Retinal pigment epithelial cell (primary cell): ENCODE data around the gene WNT3.

Source experiments
- DNase-seq: peaks from one replicate; pipeline ENCODE4 v3.0.0-alpha.2; 2010; ENCODE audit warnings: low read depth
- H3K4me3 ChIP-seq: 2 replicates; pipeline ENCODE4 v1.5.1; 2011; ENCODE audit warnings: mild to moderate bottlenecking, low read length, control low read depth, moderate library complexity
- CTCF ChIP-seq: conservative IDR thresholded peaks from 2 replicates; pipeline ENCODE4 v1.5.1; 2011; ENCODE audit warnings: low read depth, low read length, control low read depth, inconsistent platforms

The WNT3 gene

GRCh38 chr17:46792071-46792470 is 26.4 kb downstream of the WNT3 start:
- H3K4me3 ChIP-seq: no peak overlapping the region
- no peak for TF ChIP-seq CTCF
- no peak for DNase-seq

DNA sequence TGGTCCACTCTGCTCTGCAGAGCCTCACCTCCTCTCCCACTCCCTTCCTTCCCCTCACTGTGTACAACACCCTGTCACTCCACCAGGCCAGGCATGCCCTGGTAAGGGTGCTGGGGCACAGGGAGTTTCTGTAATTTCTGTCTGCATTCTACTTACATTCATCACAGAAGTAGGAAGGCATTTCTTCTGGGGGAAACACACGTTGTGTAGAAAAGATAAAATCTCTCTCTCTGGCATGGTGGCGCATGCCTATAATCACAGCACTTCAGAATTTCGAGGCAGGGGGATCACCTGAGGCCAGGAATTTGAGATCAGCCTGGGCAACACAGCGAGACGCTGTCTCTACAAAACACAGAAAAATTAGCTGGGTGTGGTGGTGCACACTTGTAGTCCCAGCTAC is 27.0 kb downstream of the WNT3 start:
- TF ChIP-seq CTCF: no peak
- no peak for DNase-seq
- H3K4me3 ChIP-seq: no peak overlapping the region

- DNase-seq: no peak
- TF ChIP-seq CTCF: no peak
- no peak overlapping the region for H3K4me3 ChIP-seq
Measured at GRCh38 chr17:46790216-46790615, 28.3 kb downstream of the WNT3 start.

DNA sequence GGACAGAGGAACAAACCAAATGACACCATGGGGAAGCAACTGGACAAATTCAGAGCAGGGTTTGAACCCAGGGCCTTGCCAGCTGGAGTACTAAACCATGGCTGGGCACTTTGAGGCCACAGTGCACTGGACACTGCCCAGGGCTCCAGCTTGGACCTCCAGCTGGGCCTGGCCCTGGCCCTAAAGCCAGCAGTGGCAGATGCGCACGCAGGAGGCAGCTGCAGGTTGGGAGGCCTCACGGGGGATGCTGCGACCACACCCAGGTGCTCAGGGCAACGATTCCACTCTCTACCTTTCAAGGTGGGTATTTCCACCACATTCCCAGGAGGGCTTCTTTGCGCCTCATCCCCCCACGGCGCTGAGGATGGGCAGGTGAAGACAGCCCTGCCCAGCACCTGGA is 28.9 kb downstream of the WNT3 start:
- no peak for TF ChIP-seq CTCF
- H3K4me3 ChIP-seq: no peak overlapping the region
- DNase-seq: no peak

GRCh38 chr17:46788796-46789195 is 29.7 kb downstream of the WNT3 start:
- no peak for DNase-seq
- no peak overlapping the region for H3K4me3 ChIP-seq
- no peak for TF ChIP-seq CTCF

- no peak for DNase-seq
- no peak for TF ChIP-seq CTCF
- no peak overlapping the region for H3K4me3 ChIP-seq
Measured at GRCh38 chr17:46788300-46788699, 30.2 kb downstream of the WNT3 start.

GRCh38 chr17:46787478-46787877 is 31.0 kb downstream of the WNT3 start:
- H3K4me3 ChIP-seq: no peak overlapping the region
- TF ChIP-seq CTCF: no peak
- no peak for DNase-seq
